ENCODE data around the gene MTRF1L.
"Not testable (repeated sequence)": the region's sequence is repeated elsewhere in the genome, so short reads cannot be mapped to it uniquely, and the experiment has no call there.

MTRF1L gene

GRCh38 chr6:152993847-152994246, 8.7 kb downstream of the MTRF1L start:
- peaks cover 51% of the 10 kb centered on the region for H3K79me2 ChIP-seq (ENCODE audit: insufficient read depth, low read depth)
- no peaks in the 10 kb centered on the region for H4K20me1 ChIP-seq (ENCODE audit: insufficient read depth)
- H3K27ac ChIP-seq, result peak overlapping the region; percentile 12; the same call in 1 of the 2 replicates
- H3K4me3 ChIP-seq (IDR thresholded peaks at IDR 0.05; ENCODE audit: insufficient read depth, low read depth, low read length), result no peak overlapping the region
- H3K9ac ChIP-seq, result no peak overlapping the region
- no peaks in the 10 kb centered on the region for H3K27me3 ChIP-seq (ENCODE audit: insufficient read depth, low read depth)
- H3K36me3 ChIP-seq (ENCODE audit: insufficient read depth), result peaks cover 6% of the 10 kb centered on the region; the same call in 1 of the 2 replicates
- peaks cover 3% of the 10 kb centered on the region for H3K4me1 ChIP-seq (ENCODE audit: low read depth, poor library complexity, severe bottlenecking)
- no peak overlapping the region for H3K4me2 ChIP-seq
- no peak for TF ChIP-seq CTCF (conservative IDR thresholded peaks at IDR 0.05; ENCODE audit: low read depth, low read length)
- no peak overlapping the region for H2AFZ ChIP-seq (ENCODE audit: low read depth)

GRCh38 chr6:152993431-152993830, 9.1 kb downstream of the MTRF1L start:
- 0 out of 2 replicates have a peak, but pooled peaks have one; percentile 20 for TF ChIP-seq CTCF (conservative IDR thresholded peaks at IDR 0.05; ENCODE audit: low read depth, low read length)
- Histone ChIP-seq H3K27ac (peak overlapping the region; percentile 12; the same call in 1 of the 2 replicates), H3K79me2 (ENCODE audit: insufficient read depth, low read depth) (peaks cover 48% of the 10 kb centered on the region), H3K9ac (no peak overlapping the region), H3K4me3 (IDR thresholded peaks at IDR 0.05; ENCODE audit: insufficient read depth, low read depth, low read length) (no peak overlapping the region), H2AFZ (ENCODE audit: low read depth) (no peak overlapping the region), H4K20me1 (ENCODE audit: insufficient read depth) (no peaks in the 10 kb centered on the region), H3K4me2 (no peak overlapping the region), H3K4me1 (ENCODE audit: low read depth, poor library complexity, severe bottlenecking) (peaks cover 3% of the 10 kb centered on the region), H3K36me3 (ENCODE audit: insufficient read depth) (peaks cover 6% of the 10 kb centered on the region; the same call in 1 of the 2 replicates), H3K27me3 (ENCODE audit: insufficient read depth, low read depth) (no peaks in the 10 kb centered on the region)

DNA sequence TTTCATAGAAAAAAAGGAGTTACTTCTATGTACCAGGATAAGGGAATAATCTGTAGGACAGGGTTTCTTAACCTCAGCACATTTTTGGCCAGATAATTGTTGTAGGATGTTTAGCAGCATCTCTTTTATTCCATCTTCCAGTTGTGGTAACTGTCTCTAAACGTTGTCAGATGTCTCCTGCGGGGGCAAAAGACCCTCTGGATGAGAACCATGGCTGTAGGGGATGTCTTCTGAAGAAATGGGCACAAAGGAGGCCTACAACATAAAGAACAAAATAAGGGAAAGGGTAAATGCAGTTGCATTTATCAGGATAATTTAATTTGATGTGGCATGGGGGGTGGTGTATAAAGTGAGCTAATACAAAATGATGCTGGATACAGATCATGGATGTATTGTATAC, 15.5 kb downstream of the MTRF1L start:
- peaks cover 3% of the 10 kb centered on the region; the same call in 1 of the 2 replicates for H3K36me3 ChIP-seq (ENCODE audit: insufficient read depth)
- H3K79me2 ChIP-seq (ENCODE audit: insufficient read depth, low read depth), result peaks cover 63% of the 10 kb centered on the region
- no peaks in the 10 kb centered on the region for H4K20me1 ChIP-seq (ENCODE audit: insufficient read depth)
- H3K27me3 ChIP-seq (ENCODE audit: insufficient read depth, low read depth), result no peaks in the 10 kb centered on the region
- no peak overlapping the region for H3K4me2 ChIP-seq
- no peak overlapping the region for H3K27ac ChIP-seq
- TF ChIP-seq CTCF (conservative IDR thresholded peaks at IDR 0.05; ENCODE audit: low read depth, low read length), result no peak
- H3K4me3 ChIP-seq (IDR thresholded peaks at IDR 0.05; ENCODE audit: insufficient read depth, low read depth, low read length), result no peak overlapping the region
- no peak overlapping the region for H2AFZ ChIP-seq (ENCODE audit: low read depth)
- peaks cover 24% of the 10 kb centered on the region for H3K4me1 ChIP-seq (ENCODE audit: low read depth, poor library complexity, severe bottlenecking)
- H3K9ac ChIP-seq, result no peak overlapping the region

GRCh38 chr6:152985300-152985699, 17.2 kb downstream of the MTRF1L start:
- Histone ChIP-seq H3K4me1 (ENCODE audit: low read depth, poor library complexity, severe bottlenecking) (peaks cover 30% of the 10 kb centered on the region), H3K27ac (peak overlapping the region; percentile 84), H3K9ac (peak overlapping the region; percentile 87; the same call in 1 of the 2 replicates), H3K4me2 (peak overlapping the region; percentile 84), H3K79me2 (ENCODE audit: insufficient read depth, low read depth) (peaks cover 63% of the 10 kb centered on the region)
- not testable (repeated sequence) for H3K4me3 ChIP-seq (IDR thresholded peaks at IDR 0.05; ENCODE audit: insufficient read depth, low read depth, low read length); H3K36me3 ChIP-seq (ENCODE audit: insufficient read depth); H3K27me3 ChIP-seq (ENCODE audit: insufficient read depth, low read depth); H2AFZ ChIP-seq (ENCODE audit: low read depth); H4K20me1 ChIP-seq (ENCODE audit: insufficient read depth)

DNA sequence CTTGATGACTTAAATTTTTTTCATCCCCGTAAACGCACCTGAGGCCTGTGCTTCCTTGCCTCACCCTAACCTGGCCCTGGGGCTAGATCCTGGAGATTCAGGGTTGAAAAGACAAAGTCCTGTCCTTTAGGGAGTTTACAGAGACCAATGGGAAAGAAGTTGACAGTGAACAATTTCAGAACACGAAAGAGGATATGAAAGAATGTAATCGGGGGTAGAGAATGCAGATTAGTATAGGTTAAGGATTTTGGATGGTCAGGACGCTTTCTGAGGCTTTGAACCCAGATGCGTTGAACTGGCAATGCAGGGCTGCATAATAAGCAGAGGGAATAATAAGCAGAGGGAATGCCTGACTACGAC, 18.0 kb downstream of the MTRF1L start:
- H3K9ac ChIP-seq, result peak overlapping the region; percentile 87
- peaks cover 13% of the 10 kb centered on the region for H4K20me1 ChIP-seq (ENCODE audit: insufficient read depth)
- TF ChIP-seq CTCF (conservative IDR thresholded peaks at IDR 0.05; ENCODE audit: low read depth, low read length), result no peak
- no peak overlapping the region for H3K4me3 ChIP-seq (IDR thresholded peaks at IDR 0.05; ENCODE audit: insufficient read depth, low read depth, low read length)
- H2AFZ ChIP-seq (ENCODE audit: low read depth), result 0 out of 2 replicates have a peak overlapping the region, but pooled peaks have one; percentile 19
- H3K27ac ChIP-seq, result peak overlapping the region; percentile 84
- peaks cover 67% of the 10 kb centered on the region for H3K79me2 ChIP-seq (ENCODE audit: insufficient read depth, low read depth)
- no peaks in the 10 kb centered on the region for H3K27me3 ChIP-seq (ENCODE audit: insufficient read depth, low read depth)
- H3K4me1 ChIP-seq (ENCODE audit: low read depth, poor library complexity, severe bottlenecking), result peaks cover 38% of the 10 kb centered on the region
- H3K36me3 ChIP-seq (ENCODE audit: insufficient read depth), result no peaks in the 10 kb centered on the region; the same call in 1 of the 2 replicates
- H3K4me2 ChIP-seq, result peak overlapping the region; percentile 84

All from KMS-11 (cell line).